Liver (tissue), 2 donors: ENCODE data around the gene CPNE1.

Experiments used
- CTCF ChIP-seq: fragments of 150-350 bp; IDR thresholded peaks from 2 replicates; pipeline ENCODE4 v1.5.1; 2017; ENCODE audit warnings: improper control_type of control experiment, low read depth, low read length; ENCODE audit not compliant: missing input control
- MAX ChIP-seq: IDR thresholded peaks from 2 replicates; pipeline ENCODE4 v1.6.1; 2016; ENCODE audit warnings: antibody characterized with exemption
- donor health status: healthy.

GRCh38 chr20:35610833-35611427 lies 53.8 kb downstream of the CPNE1 start:
- no peak for TF ChIP-seq CTCF
- no peak for TF ChIP-seq MAX
